Spleen (tissue), 11 donors: ENCODE results near the gene DTNB. TPM values are rescaled to one million over a fixed set of nuclear protein-coding genes. Genes with fewer than 3 reads are reported as not detected.

Experiments
- DNase-seq: peaks from one replicate; pipeline ENCODE4 v3.0.0-alpha.2; 2020
- H3K27ac ChIP-seq, 8 donors: fragments of 200-600 bp; sonication (generic) in 7 of 8; 1 replicate in 4 of 8; 2 replicates in 4 of 8; pipeline versions ENCODE4 v1.5.0 to v1.8.0; 2016 to 2021; ENCODE audit warnings: inconsistent platforms in 4 of 8, mild to moderate bottlenecking in 4 of 8, moderate library complexity in 1 of 8
- H3K27me3 ChIP-seq, 7 donors: fragments of 200-600 bp; sonication (generic) in 6 of 7; replicated peaks in 1 of 7; 1 replicate in 4 of 7; 2 replicates in 3 of 7; pipeline versions ENCODE4 v1.5.0 to v1.8.0; 2016 to 2021; ENCODE audit warnings: inconsistent platforms in 3 of 7, mild to moderate bottlenecking in 1 of 7
- H3K36me3 ChIP-seq, 6 donors: fragments of 200-600 bp; sonication (generic) in 5 of 6; 1 replicate in 4 of 6; 2 replicates in 2 of 6; pipeline versions ENCODE4 v1.5.0 to v1.8.0; 2016 to 2021; ENCODE audit warnings: inconsistent platforms in 2 of 6
- H3K4me1 ChIP-seq, 6 donors: fragments of 200-600 bp; sonication (generic) in 5 of 6; 1 replicate in 3 of 6; 2 replicates in 3 of 6; pipeline versions ENCODE4 v1.5.0 to v1.8.0; 2016 to 2021; ENCODE audit warnings: inconsistent platforms in 3 of 6
- H3K4me3 ChIP-seq, 8 donors: fragments of 200-600 bp; sonication (generic) in 7 of 8; 1 replicate in 4 of 8; 2 replicates in 4 of 8; pipeline versions ENCODE4 v1.5.0 to v1.8.0; 2016 to 2021; ENCODE audit warnings: inconsistent platforms in 4 of 8, mild to moderate bottlenecking in 4 of 8, moderate library complexity in 2 of 8
- H3K9me3 ChIP-seq, 8 donors: fragments of 200-600 bp; sonication (generic) in 7 of 8; 1 replicate in 4 of 8; 2 replicates in 4 of 8; pipeline versions ENCODE4 v1.5.0 to v1.8.0; 2016 to 2021; ENCODE audit warnings: inconsistent platforms in 4 of 8
- CTCF ChIP-seq, 11 experiments: fragments of 200-600 bp in 7 of 11; fragments of 450-650 bp in 4 of 11; sonication (generic) in 4 of 11; IDR thresholded peaks in 8 of 11; conservative IDR thresholded peaks in 3 of 11; 1 replicate in 7 of 11; 2 replicates in 4 of 11; pipeline versions ENCODE4 v1.4.0 to v1.8.0; 2016 to 2021; ENCODE audit warnings: antibody characterized with exemption in 11 of 11, inconsistent platforms in 4 of 11, mild to moderate bottlenecking in 1 of 11
- POLR2A ChIP-seq, 3 donors: fragments of 450-650 bp; IDR thresholded peaks; one replicate each; pipeline ENCODE4 v1.5.1; 2017; ENCODE audit warnings: antibody characterized with exemption in 3 of 3, mild to moderate bottlenecking in 1 of 3
- POLR2AphosphoS5 ChIP-seq, 3 donors: sonication (generic); formaldehyde crosslinking; IDR thresholded peaks; one replicate each; pipeline ENCODE4 v1.5.1; 2017; ENCODE audit warnings: antibody characterized with exemption in 3 of 3
- WGBS, 5 donors: extraction: QIAGEN DNeasy Blood & Tissue Kit in 3 of 5; methylation state at CpG; one replicate each; pipeline versions ENCODE4 v1.1.5 to v1.1.7; 2013 to 2018; 5-methylcytosine and 5-hydroxymethylcytosine counted together
- intact Hi-C: fragments of 100-400 bp; cut with DNase I; formaldehyde crosslinking; loops from one replicate; pipeline ENCODE4 v1.15.0; 2023; ENCODE audit warnings: low total_unique reads
- polyA plus RNA-seq, 3 donors: library from polyadenylated mRNA; stranded (reverse); fragments of 200-250 nt; gene quantifications; one replicate each; pipeline ENCODE4 v1.2.1, GENCODE V29; 2013
- total RNA-seq, 7 donors: library from RNA; depleted of rRNA in 3 of 7; stranded (reverse); fragments of >200 nt in 3 of 7; fragmentation: NEBNext Ultra II Directional in 4 of 7; extraction: Animal tissue kit (Norgen Biotek cat#: 25700) in 4 of 7; gene quantifications; one replicate each; pipeline versions ENCODE4 v1.1.0 to v1.2.1, GENCODE V29; 2016 to 2021
- donor health status: healthy with polysubstance abuse.
- donor health status: DM: no; HTN: no; CAD: no; lungs with moderate emphysema.
- donor health status: DM: no; HTN: no; CAD: no.
- donor health status: Bipolar disorder and iron deficiency.
- donor health status: healthy.
- donor health status: DM: no; HTN: no; CAD: no.
- donor health status: DM: yes; HTN: yes; CAD: no.

Gene DTNB
- total and polyA plus RNA-seq, 10 donors: 4.5 to 28.9 (median 20.4) TPM

- DNase-seq: no peak
- Histone ChIP-seq H3K27ac (no peak overlapping the region), H3K4me1 (no peaks in the 10 kb centered on the region), H3K27me3 (no peaks in the 10 kb centered on the region), H3K4me3 (no peak overlapping the region), H3K36me3 (peaks cover 0 to 11% (median 0%) of the 10 kb centered on the region in 6 donors), H3K9me3 (no peaks in the 10 kb centered on the region)
- intact Hi-C loops: no loop called here
- 78 to 97% (median 95%) methylated on average over 2 of the region's 2 CpGs for WGBS, 5 donors
- TF ChIP-seq POLR2AphosphoS5 (IDR thresholded peaks at IDR 0.05) (no peak), POLR2A (IDR thresholded peaks at IDR 0.05) (no peak)
Measured at GRCh38 chr2:25438793-25439192, 234.6 kb downstream of the DTNB start.

- 68 to 83% (median 73%) methylated on average over 4 of the region's 4 CpGs for WGBS, 5 donors
- H3K27me3 ChIP-seq: no peaks in the 10 kb centered on the region
- H3K9me3 ChIP-seq: no peaks in the 10 kb centered on the region
- intact Hi-C loops: no loop called here
- no peaks in the 10 kb centered on the region for H3K4me1 ChIP-seq
- no peak for TF ChIP-seq POLR2A (IDR thresholded peaks at IDR 0.05)
- no peak for TF ChIP-seq CTCF (IDR thresholded peaks at IDR 0.05 in 8 of 11, conservative IDR thresholded peaks at IDR 0.05 in 3 of 11)
- no peak for TF ChIP-seq POLR2AphosphoS5 (IDR thresholded peaks at IDR 0.05)
- H3K27ac ChIP-seq: no peak overlapping the region
- H3K36me3 ChIP-seq: peaks cover 0 to 18% (median 0%) of the 10 kb centered on the region in 6 donors
- no peak overlapping the region for H3K4me3 ChIP-seq
- no peak for DNase-seq
Measured at GRCh38 chr2:25437881-25438662, 235.3 kb downstream of the DTNB start.

GRCh38 chr2:25435421-25435820, 238.0 kb downstream of the DTNB start:
- no peak for TF ChIP-seq POLR2A (IDR thresholded peaks at IDR 0.05)
- TF ChIP-seq CTCF (IDR thresholded peaks at IDR 0.05 in 8 of 11, conservative IDR thresholded peaks at IDR 0.05 in 3 of 11): no peak
- no peak for TF ChIP-seq POLR2AphosphoS5 (IDR thresholded peaks at IDR 0.05)
- Histone ChIP-seq H3K4me1 (no peaks in the 10 kb centered on the region), H3K4me3 (no peak overlapping the region), H3K27ac (no peak overlapping the region), H3K27me3 (no peaks in the 10 kb centered on the region), H3K36me3 (peaks cover 0 to 25% (median 0%) of the 10 kb centered on the region in 6 donors), H3K9me3 (no peaks in the 10 kb centered on the region)
- intact Hi-C loops: no loop called here
- DNase-seq: no peak
- WGBS, 5 donors: 29 to 95% (median 93%) methylated on average over 1 of the region's 1 CpG

GRCh38 chr2:25431604-25432003, 241.8 kb downstream of the DTNB start:
- Histone ChIP-seq H3K27me3 (no peaks in the 10 kb centered on the region), H3K27ac (no peak overlapping the region), H3K36me3 (peaks cover 0 to 37% (median 0%) of the 10 kb centered on the region in 6 donors), H3K9me3 (no peaks in the 10 kb centered on the region), H3K4me3 (no peak overlapping the region), H3K4me1 (no peaks in the 10 kb centered on the region)
- DNase-seq: no peak
- 73 to 84% (median 80%) methylated on average over 4 of the region's 4 CpGs for WGBS, 5 donors
- intact Hi-C loops: no loop called here
- TF ChIP-seq CTCF (IDR thresholded peaks at IDR 0.05 in 8 of 11, conservative IDR thresholded peaks at IDR 0.05 in 3 of 11): no peak
- TF ChIP-seq POLR2A (IDR thresholded peaks at IDR 0.05): no peak
- TF ChIP-seq POLR2AphosphoS5 (IDR thresholded peaks at IDR 0.05): no peak
